T-helper 17 cell (primary cell): Measurements from ENCODE around the gene COL20A1. TPM values are rescaled to one million over a fixed set of nuclear protein-coding genes. Genes with fewer than 3 reads are reported as not detected.

Experiments used
- ATAC-seq: fragments of 150-1000 bp; cut with Tn5 transposase; 2 replicates; pipeline ENCODE4 v1.10.0; 2021; ENCODE audit warnings: mild to moderate bottlenecking, moderate library complexity
- DNase-seq, 3 donors: peaks; one replicate each; pipeline versions ENCODE4 v3.0.0 to v3.0.0-alpha.2; 2020 to 2021
- H3K9me3 ChIP-seq: one replicate; pipeline ENCODE4 v1.7.0; 2013; ENCODE audit warnings: low read length, mild to moderate bottlenecking; ENCODE audit not compliant: control insufficient read depth, poor library complexity, severe bottlenecking
- H3K27ac Mint-ChIP-seq: one replicate; pipeline ENCODE4 v1.8.0; 2022; ENCODE audit warnings: mild to moderate bottlenecking, moderate library complexity, mixed read lengths
- H3K27me3 Mint-ChIP-seq: one replicate; pipeline ENCODE4 v1.8.0; 2022; ENCODE audit warnings: mixed read lengths
- H3K36me3 Mint-ChIP-seq: one replicate; pipeline ENCODE4 v1.8.0; 2022; ENCODE audit warnings: low read depth, mixed read lengths
- H3K4me1 Mint-ChIP-seq: one replicate; pipeline ENCODE4 v1.8.0; 2022; ENCODE audit warnings: mild to moderate bottlenecking, mixed read lengths
- H3K4me3 Mint-ChIP-seq: one replicate; pipeline ENCODE4 v1.8.0; 2022; ENCODE audit warnings: mild to moderate bottlenecking, moderate library complexity, mixed read lengths
- total RNA-seq, 4 donors: library from RNA in 2 of 4; stranded (reverse) in 2 of 4; gene quantifications; one replicate each; pipeline ENCODE4 v1.2.3 and lab custom pipeline; 2022 to 2026

COL20A1 gene
- total RNA-seq, 2 donors from 2014 or later: 0.10 TPM; not detected in 1

- ATAC-seq: no peak
- Mint-ChIP-seq H3K27me3 (peaks cover 74% of the 10 kb centered on the region), H3K4me1 (peaks cover 10% of the 10 kb centered on the region), H3K4me3 (peak overlapping the region; percentile 74), H3K27ac (no peak overlapping the region), H3K36me3 (peaks cover 4% of the 10 kb centered on the region)
- no peaks in the 10 kb centered on the region for H3K9me3 ChIP-seq
- no peak for DNase-seq
Observed at GRCh38 chr20:63254606-63255384, 38.2 kb upstream of the COL20A1 start.

- ATAC-seq: no peak
- Mint-ChIP-seq H3K4me1 (peaks cover 10% of the 10 kb centered on the region), H3K27ac (no peak overlapping the region), H3K27me3 (peaks cover 78% of the 10 kb centered on the region), H3K36me3 (peaks cover 4% of the 10 kb centered on the region), H3K4me3 (no peak overlapping the region)
- no peaks in the 10 kb centered on the region for H3K9me3 ChIP-seq
- DNase-seq: no peak
Observed at GRCh38 chr20:63255931-63256704, 36.9 kb upstream of the COL20A1 start.

DNA sequence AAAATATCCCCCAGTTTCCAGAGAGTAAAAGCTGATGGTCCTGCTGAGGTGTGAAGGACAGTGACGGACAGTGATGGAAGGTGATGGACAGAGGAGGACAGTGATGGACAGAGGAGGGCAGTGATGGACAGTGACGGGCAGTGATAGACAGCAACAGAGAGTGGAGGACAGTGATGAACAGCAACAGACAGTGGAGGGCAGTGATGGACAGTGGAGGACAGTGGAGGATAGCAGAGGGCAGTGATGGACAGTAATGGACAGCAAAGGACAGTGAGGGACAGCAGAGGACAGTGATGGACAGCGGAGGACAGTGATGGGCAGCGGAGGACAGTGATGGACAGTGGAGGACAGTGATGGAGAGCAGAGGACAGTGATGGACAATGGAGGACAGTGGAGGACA lies 36.0 kb upstream of the COL20A1 start:
- DNase-seq: no peak
- no peak for ATAC-seq
- Mint-ChIP-seq H3K36me3 (peaks cover 4% of the 10 kb centered on the region), H3K27ac (no peak overlapping the region), H3K27me3 (peaks cover 77% of the 10 kb centered on the region), H3K4me3 (no peak overlapping the region), H3K4me1 (peaks cover 10% of the 10 kb centered on the region)
- no peaks in the 10 kb centered on the region for H3K9me3 ChIP-seq

DNA sequence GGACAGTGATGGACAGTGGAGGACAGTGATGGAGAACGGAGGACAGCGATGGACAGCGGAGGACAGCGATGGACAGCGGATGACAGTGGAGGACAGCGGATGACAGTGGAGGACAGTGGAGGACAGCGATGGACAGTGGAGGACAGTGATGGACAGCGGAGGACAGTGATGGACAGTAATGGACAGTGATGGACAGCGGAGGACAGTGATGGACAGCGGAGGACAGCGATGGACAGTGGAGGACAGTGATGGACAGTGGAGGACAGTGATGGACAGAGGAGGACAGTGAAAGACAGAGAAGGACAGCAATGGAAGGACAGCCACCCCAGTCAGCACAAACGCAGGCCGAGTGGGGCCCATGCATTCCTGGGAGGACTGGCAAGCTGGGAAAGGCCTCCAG lies 35.4 kb upstream of the COL20A1 start:
- Mint-ChIP-seq H3K4me1 (peaks cover 12% of the 10 kb centered on the region), H3K4me3 (no peak overlapping the region), H3K27me3 (peaks cover 77% of the 10 kb centered on the region), H3K36me3 (peaks cover 3% of the 10 kb centered on the region), H3K27ac (no peak overlapping the region)
- no peaks in the 10 kb centered on the region for H3K9me3 ChIP-seq
- no peak for DNase-seq
- ATAC-seq: no peak

DNA sequence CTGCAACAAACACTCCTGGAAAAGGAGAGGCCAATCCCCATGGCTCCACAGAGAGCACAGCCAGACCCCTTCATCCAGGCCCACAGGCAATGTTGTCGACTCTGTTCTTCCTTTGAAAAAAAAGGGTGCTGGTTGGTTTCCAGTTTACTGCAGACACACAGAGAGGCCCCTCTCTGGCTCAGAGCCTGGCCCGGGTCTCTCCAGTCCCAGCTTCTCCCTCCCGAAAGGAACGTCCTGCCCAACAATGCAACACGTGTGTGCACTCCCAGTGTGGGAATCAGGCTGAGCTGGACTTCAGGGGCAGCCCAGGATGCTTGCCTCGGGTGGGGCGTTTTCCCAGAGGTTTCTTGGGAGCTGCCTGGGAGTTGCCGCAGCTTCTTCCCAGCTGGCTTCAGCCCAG lies 34.2 kb upstream of the COL20A1 start:
- Mint-ChIP-seq H3K4me1 (peaks cover 7% of the 10 kb centered on the region), H3K36me3 (no peaks in the 10 kb centered on the region), H3K4me3 (no peak overlapping the region), H3K27me3 (peaks cover 78% of the 10 kb centered on the region), H3K27ac (no peak overlapping the region)
- no peak for DNase-seq
- no peaks in the 10 kb centered on the region for H3K9me3 ChIP-seq
- no peak for ATAC-seq

GRCh38 chr20:63259734-63260460 lies 33.1 kb upstream of the COL20A1 start:
- DNase-seq: no peak
- H3K4me1 Mint-ChIP-seq: peaks cover 4% of the 10 kb centered on the region
- peaks cover 87% of the 10 kb centered on the region for H3K27me3 Mint-ChIP-seq
- no peak for ATAC-seq
- no peak overlapping the region for H3K4me3 Mint-ChIP-seq
- H3K36me3 Mint-ChIP-seq: no peaks in the 10 kb centered on the region
- no peak overlapping the region for H3K27ac Mint-ChIP-seq
- H3K9me3 ChIP-seq: no peaks in the 10 kb centered on the region

DNA sequence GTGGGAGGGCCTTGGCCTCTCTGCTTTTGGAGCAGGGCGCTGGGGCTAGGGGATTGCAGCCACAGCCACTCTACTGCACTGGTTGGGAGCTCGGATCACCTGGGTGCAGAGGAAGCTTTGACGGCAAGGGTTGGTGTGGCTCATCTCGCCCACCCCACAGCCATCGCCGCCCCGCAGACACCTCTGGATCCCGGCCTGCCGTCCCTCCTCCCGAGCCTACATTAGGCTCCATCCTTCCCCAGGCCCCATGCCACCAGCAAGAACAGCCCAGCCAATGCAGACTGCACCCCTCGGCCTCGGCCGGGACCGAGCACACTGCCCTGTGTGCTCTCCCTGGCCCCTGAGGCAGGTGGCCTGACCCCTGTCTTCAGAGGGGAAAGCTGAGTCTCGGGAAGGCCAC lies 32.5 kb upstream of the COL20A1 start:
- H3K27ac Mint-ChIP-seq: no peak overlapping the region
- peaks cover 81% of the 10 kb centered on the region for H3K27me3 Mint-ChIP-seq

GRCh38 chr20:63261060-63261794 lies 31.8 kb upstream of the COL20A1 start:
- H3K9me3 ChIP-seq: no peaks in the 10 kb centered on the region
- DNase-seq (no peak), ATAC-seq (no peak)
- Mint-ChIP-seq H3K4me3 (no peak overlapping the region), H3K27me3 (peaks cover 73% of the 10 kb centered on the region), H3K36me3 (no peaks in the 10 kb centered on the region), H3K27ac (no peak overlapping the region), H3K4me1 (peaks cover 4% of the 10 kb centered on the region)

More for the DNA sequence above, 32.5 kb upstream of the COL20A1 start:
- DNase-seq (no peak), ATAC-seq (no peak)
- Mint-ChIP-seq H3K36me3 (no peaks in the 10 kb centered on the region), H3K4me1 (peaks cover 4% of the 10 kb centered on the region), H3K4me3 (no peak overlapping the region)
- H3K9me3 ChIP-seq: no peaks in the 10 kb centered on the region

DNA sequence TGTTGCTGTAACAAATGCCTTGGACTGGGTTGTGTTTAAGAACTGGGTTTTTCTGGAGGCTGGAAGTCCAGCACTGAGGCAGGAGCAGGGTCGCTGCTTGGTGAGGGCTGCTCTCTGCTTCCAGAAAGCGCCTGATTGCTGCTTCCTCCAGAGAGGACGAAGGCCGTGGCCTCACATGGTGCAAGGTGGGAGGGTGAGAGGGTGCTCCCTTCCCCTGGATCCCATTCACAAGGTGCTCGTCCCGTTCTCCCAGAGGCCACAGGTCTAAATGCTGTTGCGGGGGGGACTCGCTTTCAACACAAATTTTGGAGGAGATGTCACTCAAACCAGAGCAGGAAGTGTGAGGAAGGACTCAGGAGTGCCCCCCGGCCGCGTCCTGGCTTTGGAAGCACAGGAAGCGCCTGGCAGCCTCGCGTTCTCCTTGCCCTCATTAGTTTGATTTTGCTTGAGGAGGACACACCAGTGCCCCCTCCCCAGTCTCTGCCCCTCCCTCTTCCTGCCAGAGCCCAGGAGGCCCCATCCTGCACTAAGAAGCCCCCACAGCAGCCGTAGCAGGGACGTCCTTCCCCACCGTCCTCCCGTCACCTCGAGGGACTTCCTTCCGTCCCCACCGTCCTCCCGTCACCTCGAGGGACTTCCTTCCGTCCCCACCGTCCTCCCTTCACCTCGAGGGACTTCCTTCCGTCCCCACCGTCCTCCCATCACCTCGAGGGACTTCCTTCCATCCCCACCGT lies 31.0 kb upstream of the COL20A1 start:
- Mint-ChIP-seq H3K27ac (no peak overlapping the region), H3K4me3 (no peak overlapping the region)
- no peaks in the 10 kb centered on the region for H3K9me3 ChIP-seq

GRCh38 chr20:63262836-63263235 lies 30.1 kb upstream of the COL20A1 start:
- no peak overlapping the region for H3K27ac Mint-ChIP-seq
- H3K4me3 Mint-ChIP-seq: no peak overlapping the region
- no peaks in the 10 kb centered on the region for H3K36me3 Mint-ChIP-seq
- H3K27me3 Mint-ChIP-seq: peaks cover 57% of the 10 kb centered on the region
- H3K9me3 ChIP-seq: no peaks in the 10 kb centered on the region
- H3K4me1 Mint-ChIP-seq: peaks cover 2% of the 10 kb centered on the region
- DNase-seq: no peak
- ATAC-seq: no peak

More for the DNA sequence above, 31.0 kb upstream of the COL20A1 start:
- peaks cover 4% of the 10 kb centered on the region for H3K4me1 Mint-ChIP-seq
- DNase-seq (no peak), ATAC-seq (no peak)
- H3K27me3 Mint-ChIP-seq: peaks cover 66% of the 10 kb centered on the region
- H3K36me3 Mint-ChIP-seq: no peaks in the 10 kb centered on the region

DNA sequence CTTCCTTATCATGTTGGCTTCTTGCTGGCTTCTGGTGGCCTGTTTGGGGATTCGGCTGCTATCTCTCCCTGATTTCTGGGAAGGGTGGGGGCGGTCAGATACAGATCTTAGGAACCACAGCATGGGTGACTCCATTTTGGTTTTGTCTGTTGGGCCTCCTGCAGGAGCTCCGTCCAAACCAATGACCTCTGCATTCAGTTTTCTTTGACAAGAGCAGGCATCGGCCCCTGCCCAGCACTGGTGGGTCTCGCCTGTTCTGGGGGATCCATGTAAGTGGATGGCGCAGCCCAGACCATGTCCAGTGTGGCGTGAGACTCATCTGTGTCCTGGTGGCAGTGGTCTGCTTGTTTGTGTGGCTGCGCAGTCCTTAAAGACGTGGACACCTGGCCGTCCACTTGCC lies 29.0 kb upstream of the COL20A1 start:
- ATAC-seq: no peak
- no peak overlapping the region for H3K27ac Mint-ChIP-seq

DNA sequence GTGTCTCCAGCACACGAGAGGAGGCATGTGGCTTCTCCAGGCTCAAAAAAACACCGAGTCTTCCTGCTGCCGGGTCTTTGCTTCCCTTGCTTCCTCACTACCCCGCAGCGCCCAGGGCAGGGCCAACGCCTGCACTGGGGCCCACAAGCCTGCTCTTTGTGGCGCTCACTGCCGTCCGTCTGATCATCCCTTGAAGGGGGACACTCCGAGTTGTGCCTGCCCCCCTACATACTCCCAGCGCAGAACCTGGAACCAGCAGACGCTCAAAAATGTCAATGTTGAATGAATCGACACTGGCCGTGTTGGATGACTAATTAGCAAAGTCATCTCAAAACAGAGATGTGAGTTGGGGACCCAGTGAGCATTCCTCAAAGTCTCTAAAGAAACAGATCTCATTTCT lies 28.5 kb upstream of the COL20A1 start:
- ATAC-seq (no peak), DNase-seq (no peak)
- Mint-ChIP-seq H3K27ac (no peak overlapping the region), H3K27me3 (peaks cover 45% of the 10 kb centered on the region), H3K4me3 (no peak overlapping the region), H3K36me3 (no peaks in the 10 kb centered on the region), H3K4me1 (peaks cover 2% of the 10 kb centered on the region)
- no peaks in the 10 kb centered on the region for H3K9me3 ChIP-seq

More for the DNA sequence above, 29.0 kb upstream of the COL20A1 start:
- no peak for DNase-seq
- peaks cover 2% of the 10 kb centered on the region for H3K4me1 Mint-ChIP-seq
- H3K36me3 Mint-ChIP-seq: no peaks in the 10 kb centered on the region
- H3K27me3 Mint-ChIP-seq: peaks cover 50% of the 10 kb centered on the region
- no peak overlapping the region for H3K4me3 Mint-ChIP-seq
- H3K9me3 ChIP-seq: no peaks in the 10 kb centered on the region
